HEK293T (cell line): ENCODE measurements around the gene ATOH8.

Experiments
- ARNT ChIP-seq: fragments of 450-650 bp; IDR thresholded peaks from 2 replicates; pipeline ENCODE4 v1.6.1; 2017; ENCODE audit warnings: mild to moderate bottlenecking
- BHLHE40 ChIP-seq: fragments of 450-650 bp; IDR thresholded peaks from 2 replicates; pipeline ENCODE4 v1.6.1; 2016; ENCODE audit warnings: mild to moderate bottlenecking, moderate library complexity, borderline replicate concordance
- FOXM1 ChIP-seq: fragments of 450-650 bp; IDR thresholded peaks from 2 replicates; pipeline ENCODE4 v1.6.1; 2017; ENCODE audit warnings: mild to moderate bottlenecking, borderline replicate concordance
- L3MBTL2 ChIP-seq: fragments of 450-650 bp; conservative IDR thresholded peaks from 2 replicates; pipeline ENCODE4 v1.6.1; 2016; ENCODE audit warnings: mild to moderate bottlenecking
- SP1 ChIP-seq: fragments of 450-650 bp; IDR thresholded peaks from 2 replicates; pipeline ENCODE4 v1.6.1; 2017

GRCh38 chr2:85750587-85751575 is 2.9 kb upstream of the ATOH8 start:
- TF ChIP-seq FOXM1 (no peak), ARNT (no peak), SP1 (no peak), BHLHE40 (no peak), L3MBTL2 (no peak)
